ENCODE results near the gene ACOX3. TPM values are rescaled to one million over a fixed set of nuclear protein-coding genes. Genes with fewer than 3 reads are reported as not detected.

ACOX3 gene
- polyA plus RNA-seq, 1 donor (not counting 4 experiments of a cell fraction or from before 2014, with no cell fraction given) = 6.7 TPM

DNA sequence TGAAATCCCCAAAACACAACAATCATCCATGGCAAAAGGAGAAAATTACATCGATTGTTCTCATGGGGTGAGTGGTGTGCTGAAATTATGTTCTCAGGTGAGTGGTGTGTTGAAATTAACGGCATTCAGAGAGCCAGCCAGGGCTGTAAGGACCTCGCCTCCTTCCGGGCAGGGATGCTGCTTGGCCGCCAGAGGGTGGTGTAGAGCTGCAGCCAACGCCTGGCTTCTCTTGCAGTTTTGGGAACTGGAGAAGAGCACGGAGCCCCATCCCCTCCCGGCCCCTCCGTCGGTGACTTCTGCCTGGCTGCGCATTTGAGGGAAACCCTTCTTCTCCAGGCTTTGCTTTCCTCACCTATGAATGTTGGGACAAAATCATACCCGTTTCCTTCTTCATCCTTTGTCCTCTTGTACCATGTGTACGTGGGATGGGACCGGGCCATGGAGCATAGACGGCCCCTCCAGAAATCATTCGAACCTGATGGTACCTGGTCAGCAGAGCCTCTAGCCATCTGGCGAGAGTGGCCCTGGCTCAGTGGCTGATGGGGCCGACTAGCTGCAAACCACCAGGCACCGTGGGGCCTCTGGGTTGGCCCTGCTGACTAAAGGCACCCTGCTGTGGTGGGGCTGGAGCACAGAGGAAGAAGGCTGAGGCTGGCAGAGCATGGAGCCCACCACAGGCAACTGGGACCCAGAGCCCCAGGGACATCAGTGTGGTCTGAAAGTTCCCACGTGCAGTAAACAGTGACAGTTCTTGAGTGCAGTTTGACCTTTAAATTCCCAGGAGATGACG is 28.4 kb upstream of the ACOX3 start:
- no peaks in the 10 kb centered on the region for H3K27me3 ChIP-seq (ENCODE audit: control insufficient read depth, extremely low read depth, insufficient read depth, low read length)
- no peak overlapping the region for H3K27ac ChIP-seq (ENCODE audit: control insufficient read depth, insufficient read depth, low read length)
- TF ChIP-seq, protein P1, sequence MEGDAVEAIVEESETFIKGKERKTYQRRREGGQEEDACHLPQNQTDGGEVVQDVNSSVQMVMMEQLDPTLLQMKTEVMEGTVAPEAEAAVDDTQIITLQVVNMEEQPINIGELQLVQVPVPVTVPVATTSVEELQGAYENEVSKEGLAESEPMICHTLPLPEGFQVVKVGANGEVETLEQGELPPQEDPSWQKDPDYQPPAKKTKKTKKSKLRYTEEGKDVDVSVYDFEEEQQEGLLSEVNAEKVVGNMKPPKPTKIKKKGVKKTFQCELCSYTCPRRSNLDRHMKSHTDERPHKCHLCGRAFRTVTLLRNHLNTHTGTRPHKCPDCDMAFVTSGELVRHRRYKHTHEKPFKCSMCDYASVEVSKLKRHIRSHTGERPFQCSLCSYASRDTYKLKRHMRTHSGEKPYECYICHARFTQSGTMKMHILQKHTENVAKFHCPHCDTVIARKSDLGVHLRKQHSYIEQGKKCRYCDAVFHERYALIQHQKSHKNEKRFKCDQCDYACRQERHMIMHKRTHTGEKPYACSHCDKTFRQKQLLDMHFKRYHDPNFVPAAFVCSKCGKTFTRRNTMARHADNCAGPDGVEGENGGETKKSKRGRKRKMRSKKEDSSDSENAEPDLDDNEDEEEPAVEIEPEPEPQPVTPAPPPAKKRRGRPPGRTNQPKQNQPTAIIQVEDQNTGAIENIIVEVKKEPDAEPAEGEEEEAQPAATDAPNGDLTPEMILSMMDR (optimal IDR thresholded peaks at IDR 0.05 in 1 of 3, IDR thresholded peaks at IDR 0.05 in 1 of 3, conservative IDR thresholded peaks at IDR 0.05 in 1 of 3; ENCODE audit: extremely low read depth in 1 of 3, insufficient read depth in 2 of 3, low read length in 3 of 3) = peak in 2 of 3 experiments; percentile 92 to 99
- no peak for TF ChIP-seq EZH2 (IDR thresholded peaks at IDR 0.05; ENCODE audit: low read length)
- no peaks in the 10 kb centered on the region for H4K20me1 ChIP-seq (ENCODE audit: control insufficient read depth, extremely low read depth, insufficient read depth, low read length)
- no peaks in the 10 kb centered on the region for H3K9me1 ChIP-seq (ENCODE audit: control insufficient read depth, extremely low read depth, insufficient read depth, low read length)
- peaks cover 19% of the 10 kb centered on the region in 2 experiments for H3K36me3 ChIP-seq (ENCODE audit: control insufficient read depth in 2 of 2, extremely low read depth in 1 of 2, insufficient read depth in 2 of 2, low read length in 2 of 2)
- H3K9ac ChIP-seq (ENCODE audit: control insufficient read depth, extremely low read depth, insufficient read depth, low read length) = no peak overlapping the region
- H2AFZ ChIP-seq (ENCODE audit: control insufficient read depth, low read length) = no peak overlapping the region
- no peak for FAIRE-seq
- no peaks in the 10 kb centered on the region for H3K4me1 ChIP-seq (ENCODE audit: control insufficient read depth, extremely low read depth, insufficient read depth, low read length)
- H3K4me2 ChIP-seq (ENCODE audit: control insufficient read depth, extremely low read depth, insufficient read depth, low read depth, low read length) = no peak overlapping the region
- H3K4me3 ChIP-seq (ENCODE audit: control insufficient read depth in 2 of 3, extremely low read depth in 1 of 3, insufficient read depth in 2 of 3, low read depth in 1 of 3, low read length in 3 of 3) = no peak overlapping the region
- dilution Hi-C loops (cut with MboI; ENCODE audit: extremely low pct_ligation_motif_present, low sequenced_read_pairs) = no loop called here
- DNase-seq (ENCODE audit: low read depth, low spot score) = no peak
- H3K9me3 ChIP-seq (ENCODE audit: control insufficient read depth, low read depth, low read length) = no peaks in the 10 kb centered on the region
- H3K79me2 ChIP-seq (ENCODE audit: control insufficient read depth, insufficient read depth, low read length) = no peaks in the 10 kb centered on the region

DNA sequence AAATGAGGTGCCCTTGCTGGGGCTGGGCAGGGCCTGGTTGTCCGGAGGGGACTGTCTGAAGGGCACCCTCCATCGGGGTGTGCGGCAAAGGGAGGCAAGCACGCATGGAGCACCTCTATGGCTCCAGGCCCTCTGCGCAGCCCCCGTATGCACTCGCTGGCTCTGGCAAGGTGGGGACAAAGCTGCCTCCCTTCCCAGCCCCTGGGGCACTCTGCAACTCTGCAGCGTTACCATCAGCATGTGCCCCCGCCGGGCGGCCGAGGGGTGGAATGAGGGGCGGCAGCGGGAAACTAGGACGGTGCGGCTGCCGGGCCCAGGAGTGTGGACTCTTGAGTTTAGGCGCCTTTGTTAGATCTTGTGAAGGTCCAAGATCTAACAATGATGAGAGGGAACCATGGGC is 26.5 kb upstream of the ACOX3 start:
- Histone ChIP-seq H3K27ac (ENCODE audit: control insufficient read depth, insufficient read depth, low read length) (no peak overlapping the region), H3K9me3 (ENCODE audit: control insufficient read depth, low read depth, low read length) (no peaks in the 10 kb centered on the region), H3K9ac (ENCODE audit: control insufficient read depth, extremely low read depth, insufficient read depth, low read length) (no peak overlapping the region), H3K27me3 (ENCODE audit: control insufficient read depth, extremely low read depth, insufficient read depth, low read length) (no peaks in the 10 kb centered on the region), H3K4me3 (ENCODE audit: control insufficient read depth in 2 of 3, extremely low read depth in 1 of 3, insufficient read depth in 2 of 3, low read depth in 1 of 3, low read length in 3 of 3) (no peak overlapping the region), H3K9me1 (ENCODE audit: control insufficient read depth, extremely low read depth, insufficient read depth, low read length) (no peaks in the 10 kb centered on the region), H3K36me3 (ENCODE audit: control insufficient read depth in 2 of 2, extremely low read depth in 1 of 2, insufficient read depth in 2 of 2, low read length in 2 of 2) (peaks cover 20 to 22% of the 10 kb centered on the region in 2 experiments), H3K79me2 (ENCODE audit: control insufficient read depth, insufficient read depth, low read length) (no peaks in the 10 kb centered on the region), H4K20me1 (ENCODE audit: control insufficient read depth, extremely low read depth, insufficient read depth, low read length) (no peaks in the 10 kb centered on the region), H3K4me1 (ENCODE audit: control insufficient read depth, extremely low read depth, insufficient read depth, low read length) (no peaks in the 10 kb centered on the region), H3K4me2 (ENCODE audit: control insufficient read depth, extremely low read depth, insufficient read depth, low read depth, low read length) (no peak overlapping the region), H2AFZ (ENCODE audit: control insufficient read depth, low read length) (no peak overlapping the region)
- dilution Hi-C loops (cut with MboI; ENCODE audit: extremely low pct_ligation_motif_present, low sequenced_read_pairs) = no loop called here
- DNase-seq (ENCODE audit: low read depth, low spot score) (no peak), FAIRE-seq (no peak)
- TF ChIP-seq, protein P1 (optimal IDR thresholded peaks at IDR 0.05 in 1 of 3, IDR thresholded peaks at IDR 0.05 in 1 of 3, conservative IDR thresholded peaks at IDR 0.05 in 1 of 3; ENCODE audit: extremely low read depth in 1 of 3, insufficient read depth in 2 of 3, low read length in 3 of 3) = no peak
- no peak for TF ChIP-seq EZH2 (IDR thresholded peaks at IDR 0.05; ENCODE audit: low read length)

Measured in keratinocyte (primary cell).